IPS-18a (cell line): ENCODE data around the gene PLXNA4.

Experiments used
- H3K27ac ChIP-seq: one replicate; pipeline ENCODE4 v1.5.1; 2013; ENCODE audit warnings: low read length
- H3K27me3 ChIP-seq: one replicate; pipeline ENCODE4 v1.6.1; 2013; ENCODE audit warnings: mild to moderate bottlenecking, low read length; ENCODE audit not compliant: control insufficient read depth, insufficient read depth
- H3K36me3 ChIP-seq: one replicate; pipeline ENCODE4 v1.6.1; 2013; ENCODE audit warnings: low read depth, low read length; ENCODE audit not compliant: control insufficient read depth
- H3K4me1 ChIP-seq: one replicate; pipeline ENCODE4 v1.6.1; 2013; ENCODE audit warnings: low read depth, low read length; ENCODE audit not compliant: control insufficient read depth
- H3K4me3 ChIP-seq: one replicate; pipeline ENCODE4 v1.5.1; 2013; ENCODE audit warnings: low read length
- H3K9ac ChIP-seq: one replicate; pipeline ENCODE4 v1.6.1; 2013; ENCODE audit warnings: mild to moderate bottlenecking, low read length, moderate library complexity
- H3K9me3 ChIP-seq: one replicate; pipeline ENCODE4 v1.6.1; 2013; ENCODE audit warnings: low read depth, low read length; ENCODE audit not compliant: control insufficient read depth

The PLXNA4 gene

GRCh38 chr7:132148876-132149275 is 427.4 kb downstream of the PLXNA4 start:
- H3K36me3 ChIP-seq, result no peaks in the 10 kb centered on the region
- no peak overlapping the region for H3K4me3 ChIP-seq
- H3K9me3 ChIP-seq, result no peaks in the 10 kb centered on the region
- H3K4me1 ChIP-seq, result no peaks in the 10 kb centered on the region
- no peaks in the 10 kb centered on the region for H3K27me3 ChIP-seq
- no peak overlapping the region for H3K9ac ChIP-seq
- H3K27ac ChIP-seq, result no peak overlapping the region

- no peaks in the 10 kb centered on the region for H3K9me3 ChIP-seq
- no peak overlapping the region for H3K27ac ChIP-seq
- H3K4me1 ChIP-seq, result peaks cover 11% of the 10 kb centered on the region
- no peaks in the 10 kb centered on the region for H3K36me3 ChIP-seq
- H3K9ac ChIP-seq, result no peak overlapping the region
- H3K4me3 ChIP-seq, result no peak overlapping the region
- H3K27me3 ChIP-seq, result no peaks in the 10 kb centered on the region
Observed at GRCh38 chr7:132145466-132145865, 430.8 kb downstream of the PLXNA4 start.

GRCh38 chr7:132145063-132145462 is 431.2 kb downstream of the PLXNA4 start:
- Histone ChIP-seq H3K9ac (no peak overlapping the region), H3K4me3 (no peak overlapping the region), H3K4me1 (peaks cover 11% of the 10 kb centered on the region), H3K36me3 (no peaks in the 10 kb centered on the region), H3K27ac (no peak overlapping the region), H3K27me3 (no peaks in the 10 kb centered on the region), H3K9me3 (no peaks in the 10 kb centered on the region)

GRCh38 chr7:132142006-132142405 is 434.3 kb downstream of the PLXNA4 start:
- Histone ChIP-seq H3K27me3 (no peaks in the 10 kb centered on the region), H3K9me3 (no peaks in the 10 kb centered on the region), H3K9ac (no peak overlapping the region), H3K4me1 (peaks cover 11% of the 10 kb centered on the region), H3K36me3 (no peaks in the 10 kb centered on the region), H3K4me3 (no peak overlapping the region), H3K27ac (no peak overlapping the region)

- Histone ChIP-seq H3K4me1 (peaks cover 11% of the 10 kb centered on the region), H3K9me3 (no peaks in the 10 kb centered on the region), H3K27ac (no peak overlapping the region), H3K36me3 (no peaks in the 10 kb centered on the region), H3K27me3 (no peaks in the 10 kb centered on the region), H3K4me3 (no peak overlapping the region), H3K9ac (no peak overlapping the region)
Observed at GRCh38 chr7:132141109-132141508, 435.2 kb downstream of the PLXNA4 start.

- Histone ChIP-seq H3K27me3 (no peaks in the 10 kb centered on the region), H3K4me1 (peaks cover 11% of the 10 kb centered on the region), H3K9ac (no peak overlapping the region), H3K36me3 (no peaks in the 10 kb centered on the region), H3K9me3 (no peaks in the 10 kb centered on the region), H3K4me3 (no peak overlapping the region), H3K27ac (no peak overlapping the region)
Observed at GRCh38 chr7:132140341-132140740, 435.9 kb downstream of the PLXNA4 start.

- Histone ChIP-seq H3K27ac (no peak overlapping the region), H3K4me1 (peaks cover 15% of the 10 kb centered on the region), H3K9me3 (no peaks in the 10 kb centered on the region), H3K36me3 (no peaks in the 10 kb centered on the region), H3K4me3 (no peak overlapping the region), H3K9ac (no peak overlapping the region), H3K27me3 (no peaks in the 10 kb centered on the region)
Observed at GRCh38 chr7:132138817-132139216, 437.5 kb downstream of the PLXNA4 start.

GRCh38 chr7:132137681-132138080 is 438.6 kb downstream of the PLXNA4 start:
- peaks cover 13% of the 10 kb centered on the region for H3K4me1 ChIP-seq
- no peak overlapping the region for H3K27ac ChIP-seq
- no peaks in the 10 kb centered on the region for H3K27me3 ChIP-seq
- H3K9ac ChIP-seq, result no peak overlapping the region
- H3K4me3 ChIP-seq, result no peak overlapping the region
- no peaks in the 10 kb centered on the region for H3K9me3 ChIP-seq
- H3K36me3 ChIP-seq, result no peaks in the 10 kb centered on the region

- Histone ChIP-seq H3K27ac (no peak overlapping the region), H3K4me3 (no peak overlapping the region), H3K4me1 (peaks cover 4% of the 10 kb centered on the region), H3K9ac (no peak overlapping the region), H3K36me3 (no peaks in the 10 kb centered on the region), H3K27me3 (no peaks in the 10 kb centered on the region), H3K9me3 (no peaks in the 10 kb centered on the region)
Observed at GRCh38 chr7:132135746-132136385, 440.4 kb downstream of the PLXNA4 start.

GRCh38 chr7:132134814-132135445 is 441.3 kb downstream of the PLXNA4 start:
- Histone ChIP-seq H3K9ac (no peak overlapping the region), H3K4me1 (peaks cover 4% of the 10 kb centered on the region), H3K27ac (no peak overlapping the region), H3K36me3 (no peaks in the 10 kb centered on the region), H3K9me3 (no peaks in the 10 kb centered on the region), H3K4me3 (no peak overlapping the region), H3K27me3 (no peaks in the 10 kb centered on the region)

- H3K4me3 ChIP-seq, result no peak overlapping the region
- H3K27me3 ChIP-seq, result no peaks in the 10 kb centered on the region
- no peaks in the 10 kb centered on the region for H3K9me3 ChIP-seq
- H3K4me1 ChIP-seq, result peaks cover 4% of the 10 kb centered on the region
- H3K9ac ChIP-seq, result no peak overlapping the region
- H3K27ac ChIP-seq, result no peak overlapping the region
- no peaks in the 10 kb centered on the region for H3K36me3 ChIP-seq
Observed at GRCh38 chr7:132133501-132133900, 442.8 kb downstream of the PLXNA4 start.

- H3K9me3 ChIP-seq, result no peaks in the 10 kb centered on the region
- H3K27me3 ChIP-seq, result no peaks in the 10 kb centered on the region
- no peak overlapping the region for H3K4me3 ChIP-seq
- no peak overlapping the region for H3K9ac ChIP-seq
- peaks cover 4% of the 10 kb centered on the region for H3K4me1 ChIP-seq
- no peaks in the 10 kb centered on the region for H3K36me3 ChIP-seq
- no peak overlapping the region for H3K27ac ChIP-seq
Observed at GRCh38 chr7:132131196-132131595, 445.1 kb downstream of the PLXNA4 start.
